Measurements from ENCODE around the gene INAFM1. TPM values are rescaled to one million over a fixed set of nuclear protein-coding genes. Genes with fewer than 3 reads are reported as not detected.

Gene INAFM1
- total RNA-seq, 4 donors from 2014 or later, result 6.6 to 13.5 (median 10.6) TPM

GRCh38 chr19:47230921-47231214, 43.8 kb upstream of the INAFM1 start, which contains the start of gene BBC3:
Gene BBC3 (minus strand): TSS chr19:47231199. CDS start chr19:47228431, 2,768 bp downstream.
- Histone ChIP-seq H3K36me3 (no peaks in the 10 kb centered on the region), H3K4me3 (peak within 1 kb of the TSS; percentile 93), H3K4me1 (peaks cover 58% of the 10 kb centered on the region), H3K27me3 (no peaks in the 10 kb centered on the region), H3K27ac (peak within 1 kb of the TSS; percentile 96), H3K9me3 (no peaks in the 10 kb centered on the region)
- TF ChIP-seq EP300 (IDR thresholded peaks at IDR 0.05) (no peak), POLR2A (IDR thresholded peaks at IDR 0.05) (no peak), POLR2AphosphoS5 (IDR thresholded peaks at IDR 0.05) (no peak), CTCF (IDR thresholded peaks at IDR 0.05) (no peak)
- peak in 1 of 2 donors; percentile 74 for DNase-seq (ENCODE audit: low spot score in 2 of 2)
- WGBS, result no CpG with 5 or more reads among the region's 43 CpGs

GRCh38 chr19:47231215-47232054, 43.2 kb upstream of the INAFM1 start:
- H3K4me3 ChIP-seq, result peak overlapping the region; percentile 93
- peak overlapping the region; percentile 96 for H3K27ac ChIP-seq
- H3K9me3 ChIP-seq, result no peaks in the 10 kb centered on the region
- H3K36me3 ChIP-seq, result no peaks in the 10 kb centered on the region
- peaks cover 57% of the 10 kb centered on the region for H3K4me1 ChIP-seq
- no peaks in the 10 kb centered on the region for H3K27me3 ChIP-seq
- peak; percentile 93 to 94 for DNase-seq (ENCODE audit: low spot score in 2 of 2)
- 28% methylated on average over 4 of the region's 51 CpGs for WGBS
- no peak for TF ChIP-seq EP300 (IDR thresholded peaks at IDR 0.05)
- peak in 1 of 3 donors; percentile 56 for TF ChIP-seq POLR2AphosphoS5 (IDR thresholded peaks at IDR 0.05)
- TF ChIP-seq CTCF (IDR thresholded peaks at IDR 0.05), result no peak
- peak in 1 of 2 donors; percentile 29 for TF ChIP-seq POLR2A (IDR thresholded peaks at IDR 0.05)

GRCh38 chr19:47232422-47233211, 42.1 kb upstream of the INAFM1 start:
- peak overlapping the region; percentile 96 for H3K27ac ChIP-seq
- no peaks in the 10 kb centered on the region for H3K27me3 ChIP-seq
- H3K9me3 ChIP-seq, result no peaks in the 10 kb centered on the region
- H3K4me3 ChIP-seq, result peak overlapping the region; percentile 93
- no peaks in the 10 kb centered on the region for H3K36me3 ChIP-seq
- 18% methylated on average over 16 of the region's 16 CpGs for WGBS
- H3K4me1 ChIP-seq, result peaks cover 45% of the 10 kb centered on the region
- no peak for DNase-seq (ENCODE audit: low spot score in 2 of 2)
- TF ChIP-seq POLR2A (IDR thresholded peaks at IDR 0.05) (no peak), POLR2AphosphoS5 (IDR thresholded peaks at IDR 0.05) (no peak), CTCF (IDR thresholded peaks at IDR 0.05) (no peak), EP300 (IDR thresholded peaks at IDR 0.05) (no peak)

GRCh38 chr19:47236072-47236675, 38.5 kb upstream of the INAFM1 start:
- H3K9me3 ChIP-seq, result no peaks in the 10 kb centered on the region
- H3K4me3 ChIP-seq, result no peak overlapping the region
- 86% methylated on average over 12 of the region's 12 CpGs for WGBS
- peaks cover 5% of the 10 kb centered on the region for H3K27me3 ChIP-seq
- H3K4me1 ChIP-seq, result peaks cover 40% of the 10 kb centered on the region
- H3K27ac ChIP-seq, result no peak overlapping the region
- H3K36me3 ChIP-seq, result no peaks in the 10 kb centered on the region
- no peak for DNase-seq (ENCODE audit: low spot score in 2 of 2)
- TF ChIP-seq EP300 (IDR thresholded peaks at IDR 0.05) (no peak), POLR2AphosphoS5 (IDR thresholded peaks at IDR 0.05) (no peak), POLR2A (IDR thresholded peaks at IDR 0.05) (no peak), CTCF (IDR thresholded peaks at IDR 0.05) (no peak)
